ENCODE measurements around the gene KRTAP9-2. TPM values are rescaled to one million over a fixed set of nuclear protein-coding genes. Genes with fewer than 3 reads are reported as not detected.
"Not testable (repeated sequence)": the region's sequence is repeated elsewhere in the genome, so short reads cannot be mapped to it uniquely, and the experiment has no call there.

Gene KRTAP9-2
- total RNA-seq, 1 donor from 2014 or later: not detected

DNA sequence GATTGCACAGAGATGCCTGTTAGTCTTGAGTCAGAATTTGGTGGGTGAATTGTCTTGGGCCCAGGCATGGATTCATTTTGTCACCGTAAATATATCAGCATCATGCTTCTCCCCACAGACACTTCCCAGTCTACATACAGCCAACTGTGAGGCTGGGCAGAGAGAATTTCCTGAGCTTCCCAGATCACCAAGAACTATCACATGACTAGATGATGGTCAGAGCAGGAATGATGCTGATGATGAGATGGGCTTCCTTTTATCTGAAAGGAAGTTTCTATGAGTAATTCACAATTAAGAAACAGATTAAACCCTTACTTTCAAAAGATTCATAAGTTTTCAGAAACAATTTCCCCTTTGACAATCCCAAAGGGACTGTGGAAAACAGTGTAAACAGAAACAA lies 28.4 kb downstream of the KRTAP9-2 start:
- Histone ChIP-seq H3K27me3 (ENCODE audit: control insufficient read depth, insufficient read depth, low read length) (peaks cover 1% of the 10 kb centered on the region), H3K36me3 (ENCODE audit: control insufficient read depth, insufficient read depth, low read length) (no peaks in the 10 kb centered on the region), H3K4me3 (ENCODE audit: low read depth, low read length) (no peak overlapping the region)
- TF ChIP-seq, protein P1, sequence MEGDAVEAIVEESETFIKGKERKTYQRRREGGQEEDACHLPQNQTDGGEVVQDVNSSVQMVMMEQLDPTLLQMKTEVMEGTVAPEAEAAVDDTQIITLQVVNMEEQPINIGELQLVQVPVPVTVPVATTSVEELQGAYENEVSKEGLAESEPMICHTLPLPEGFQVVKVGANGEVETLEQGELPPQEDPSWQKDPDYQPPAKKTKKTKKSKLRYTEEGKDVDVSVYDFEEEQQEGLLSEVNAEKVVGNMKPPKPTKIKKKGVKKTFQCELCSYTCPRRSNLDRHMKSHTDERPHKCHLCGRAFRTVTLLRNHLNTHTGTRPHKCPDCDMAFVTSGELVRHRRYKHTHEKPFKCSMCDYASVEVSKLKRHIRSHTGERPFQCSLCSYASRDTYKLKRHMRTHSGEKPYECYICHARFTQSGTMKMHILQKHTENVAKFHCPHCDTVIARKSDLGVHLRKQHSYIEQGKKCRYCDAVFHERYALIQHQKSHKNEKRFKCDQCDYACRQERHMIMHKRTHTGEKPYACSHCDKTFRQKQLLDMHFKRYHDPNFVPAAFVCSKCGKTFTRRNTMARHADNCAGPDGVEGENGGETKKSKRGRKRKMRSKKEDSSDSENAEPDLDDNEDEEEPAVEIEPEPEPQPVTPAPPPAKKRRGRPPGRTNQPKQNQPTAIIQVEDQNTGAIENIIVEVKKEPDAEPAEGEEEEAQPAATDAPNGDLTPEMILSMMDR (IDR thresholded peaks at IDR 0.05; ENCODE audit: insufficient read depth, low read length, severe bottlenecking): no peak
- no peak for FAIRE-seq
- DNase-seq (ENCODE audit: low read depth): no peak

DNA sequence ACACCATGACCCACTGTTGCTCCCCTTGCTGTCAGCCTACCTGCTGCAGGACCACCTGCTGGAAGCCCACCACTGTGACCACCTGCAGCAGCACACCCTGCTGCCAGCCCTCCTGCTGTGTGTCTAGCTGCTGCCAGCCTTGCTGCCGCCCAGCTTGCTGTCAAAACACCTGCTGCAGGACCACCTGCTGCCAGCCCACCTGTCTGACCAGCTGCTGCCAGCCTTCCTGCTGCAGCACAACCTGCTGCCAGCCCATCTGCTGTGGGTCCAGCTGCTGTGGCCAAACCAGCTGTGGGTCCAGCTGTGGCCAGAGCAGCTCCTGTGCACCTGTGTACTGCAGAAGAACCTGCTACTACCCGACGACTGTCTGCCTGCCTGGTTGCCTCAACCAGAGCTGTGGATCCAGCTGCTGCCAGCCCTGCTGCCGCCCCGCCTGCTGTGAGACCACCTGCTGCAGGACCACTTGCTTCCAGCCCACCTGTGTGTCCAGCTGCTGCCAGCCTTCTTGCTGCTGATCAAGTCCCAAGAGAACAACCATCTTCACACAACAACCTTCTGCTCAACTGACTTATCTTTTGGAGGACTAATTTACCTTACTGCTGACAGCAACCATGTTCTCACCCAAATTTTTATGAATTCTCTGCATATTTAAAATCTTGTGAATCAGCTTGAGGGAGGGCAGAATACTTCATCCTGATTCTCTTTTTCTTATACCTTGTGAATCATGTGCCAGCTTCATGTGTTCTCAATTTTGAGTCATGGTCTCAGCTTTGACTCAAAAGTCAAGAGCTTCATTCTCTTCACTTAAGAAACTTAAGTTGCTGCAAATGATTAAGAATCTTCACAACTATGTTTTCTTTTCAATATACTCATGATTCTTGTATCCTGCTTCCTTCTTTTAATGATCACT lies 29.2 kb downstream of the KRTAP9-2 start, which contains the start of gene KRTAP9-9:
TSS of gene KRTAP9-9 (plus strand) at position 4 of the 910 bp plus-strand sequence.
- not testable (repeated sequence) for FAIRE-seq; DNase-seq (ENCODE audit: low read depth); H3K27me3 ChIP-seq (ENCODE audit: control insufficient read depth, insufficient read depth, low read length); H3K36me3 ChIP-seq (ENCODE audit: control insufficient read depth, insufficient read depth, low read length); H3K4me3 ChIP-seq (ENCODE audit: low read depth, low read length)

DNA sequence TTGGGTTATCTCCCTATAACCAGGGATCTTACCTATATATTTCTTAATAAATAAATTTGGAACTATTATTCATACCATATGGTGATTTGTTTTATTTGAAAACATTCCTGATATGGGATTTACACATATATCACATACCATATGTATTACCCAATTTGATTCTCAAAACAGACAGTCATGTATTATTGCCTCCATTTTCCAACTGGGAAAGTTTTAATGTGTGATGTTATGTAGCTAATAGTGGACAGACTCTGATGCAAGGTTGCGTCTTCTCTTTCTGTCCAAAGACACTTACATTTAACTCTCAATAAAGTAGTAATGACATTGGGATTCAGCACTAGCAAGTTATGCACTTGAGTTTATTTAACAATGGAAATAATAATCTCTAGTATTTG lies 29.8 kb downstream of the KRTAP9-2 start:
- DNase-seq (ENCODE audit: low read depth): no peak
- Histone ChIP-seq H3K4me3 (ENCODE audit: low read depth, low read length) (no peak overlapping the region), H3K36me3 (ENCODE audit: control insufficient read depth, insufficient read depth, low read length) (no peaks in the 10 kb centered on the region), H3K27me3 (ENCODE audit: control insufficient read depth, insufficient read depth, low read length) (peaks cover 1% of the 10 kb centered on the region)
- no peak for FAIRE-seq
- TF ChIP-seq, protein P1 (IDR thresholded peaks at IDR 0.05; ENCODE audit: insufficient read depth, low read length, severe bottlenecking): no peak

DNA sequence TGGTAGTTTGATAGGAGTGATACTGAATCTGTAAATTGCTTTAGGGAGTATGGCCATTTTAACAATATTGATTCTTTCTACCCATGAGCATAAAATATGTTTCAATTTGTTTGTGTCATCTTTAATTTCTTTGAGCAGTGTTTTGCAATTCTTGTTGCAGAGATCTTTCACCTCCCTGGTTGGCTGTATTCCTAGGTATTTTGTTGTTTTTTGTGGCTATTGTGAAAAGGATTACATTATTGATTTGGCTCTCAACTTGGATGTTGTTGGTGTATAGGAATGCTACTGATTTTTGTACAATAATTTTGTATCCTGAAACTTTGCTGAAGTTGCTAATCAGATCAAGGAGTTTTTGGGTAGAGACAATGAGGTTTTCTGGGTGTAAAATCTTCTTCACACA lies 32.0 kb downstream of the KRTAP9-2 start:
- DNase-seq (ENCODE audit: low read depth): no peak
- no peaks in the 10 kb centered on the region for H3K36me3 ChIP-seq (ENCODE audit: control insufficient read depth, insufficient read depth, low read length)
- H3K4me3 ChIP-seq (ENCODE audit: low read depth, low read length): no peak overlapping the region
- no peak for FAIRE-seq
- H3K27me3 ChIP-seq (ENCODE audit: control insufficient read depth, insufficient read depth, low read length): peaks cover 1% of the 10 kb centered on the region
- TF ChIP-seq, protein P1 (IDR thresholded peaks at IDR 0.05; ENCODE audit: insufficient read depth, low read length, severe bottlenecking): no peak

DNA sequence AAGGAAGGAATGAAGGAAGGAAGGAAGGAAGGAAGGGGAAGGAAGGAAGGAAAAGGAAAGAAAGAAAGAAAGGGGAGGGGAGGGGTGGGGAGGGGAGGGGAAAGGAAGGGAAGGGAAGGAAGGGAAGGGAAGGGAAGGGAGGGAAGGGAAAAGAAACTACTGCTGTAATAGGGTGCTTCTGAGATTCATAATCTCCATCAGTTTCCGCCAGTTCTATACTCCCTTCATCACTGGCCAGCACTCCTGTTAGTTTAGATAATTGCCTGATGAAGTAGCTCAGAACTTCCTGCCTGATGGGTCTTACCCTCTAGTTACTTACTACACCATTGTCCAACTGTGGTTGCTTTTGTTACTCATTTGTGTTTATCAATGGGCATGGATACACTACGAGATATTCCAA lies 36.8 kb downstream of the KRTAP9-2 start:
- TF ChIP-seq, protein P1 (IDR thresholded peaks at IDR 0.05; ENCODE audit: insufficient read depth, low read length, severe bottlenecking): no peak
- peaks cover 3% of the 10 kb centered on the region for H3K27me3 ChIP-seq (ENCODE audit: control insufficient read depth, insufficient read depth, low read length)
- H3K4me3 ChIP-seq (ENCODE audit: low read depth, low read length): no peak overlapping the region
- DNase-seq (ENCODE audit: low read depth) (no peak), FAIRE-seq (no peak)
- no peaks in the 10 kb centered on the region for H3K36me3 ChIP-seq (ENCODE audit: control insufficient read depth, insufficient read depth, low read length)

DNA sequence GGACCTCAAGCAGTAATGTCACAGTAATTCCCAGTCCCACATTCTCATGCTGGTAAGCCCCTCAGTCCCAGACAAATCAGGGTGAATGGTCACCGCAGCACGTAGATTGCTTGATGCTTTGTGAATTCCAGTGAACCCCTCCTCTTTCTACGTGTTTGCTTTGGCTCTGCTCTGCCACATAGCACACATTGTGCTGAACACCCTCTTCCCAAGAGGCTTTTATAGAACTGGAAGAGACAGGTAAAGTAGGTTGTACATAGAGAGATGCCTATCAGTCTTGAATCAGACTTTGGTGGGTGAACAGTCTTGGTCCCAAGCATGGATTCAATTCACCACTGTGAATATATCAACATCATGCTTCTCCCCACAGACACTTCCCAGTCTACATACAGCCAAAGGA lies 38.2 kb downstream of the KRTAP9-2 start:
- TF ChIP-seq, protein P1 (IDR thresholded peaks at IDR 0.05; ENCODE audit: insufficient read depth, low read length, severe bottlenecking): no peak
- no peak overlapping the region for H3K4me3 ChIP-seq (ENCODE audit: low read depth, low read length)
- FAIRE-seq: peak; percentile 86
- H3K36me3 ChIP-seq (ENCODE audit: control insufficient read depth, insufficient read depth, low read length): no peaks in the 10 kb centered on the region
- DNase-seq (ENCODE audit: low read depth): no peak
- peaks cover 3% of the 10 kb centered on the region for H3K27me3 ChIP-seq (ENCODE audit: control insufficient read depth, insufficient read depth, low read length)

Data from bronchial epithelial cell (primary cell).